SK-N-MC (cell line): ENCODE results near the gene ANKDD1B.

Experiments
- EZH2 ChIP-seq: fragments of 200-600 bp; sonication (generic); IDR thresholded peaks from one replicate; pipeline ENCODE4 v1.6.1; 2017; ENCODE audit warnings: antibody characterized with exemption
- FOXP2 ChIP-seq: optimal IDR thresholded peaks from 2 replicates; pipeline ENCODE3; 2011; ENCODE audit warnings: mild to moderate bottlenecking, moderate library complexity; ENCODE audit not compliant: insufficient read depth; ENCODE audit errors: extremely low read length, control extremely low read depth
- POLR2AphosphoS5 ChIP-seq: IDR thresholded peaks from 2 replicates; pipeline ENCODE4 v1.6.1; 2012; ENCODE audit warnings: mild to moderate bottlenecking, low read depth, low read length, borderline replicate concordance

- TF ChIP-seq POLR2AphosphoS5 (no peak), EZH2 (no peak), FOXP2 (no peak)
Observed at GRCh38 chr5:75672616-75673015, 61.4 kb downstream of the ANKDD1B start.
